ENCODE measurements around the gene MGAT3.

Gene MGAT3

GRCh38 chr22:39449708-39450107, 7.1 kb upstream of the MGAT3 start:
- no peak for DNase-seq

DNA sequence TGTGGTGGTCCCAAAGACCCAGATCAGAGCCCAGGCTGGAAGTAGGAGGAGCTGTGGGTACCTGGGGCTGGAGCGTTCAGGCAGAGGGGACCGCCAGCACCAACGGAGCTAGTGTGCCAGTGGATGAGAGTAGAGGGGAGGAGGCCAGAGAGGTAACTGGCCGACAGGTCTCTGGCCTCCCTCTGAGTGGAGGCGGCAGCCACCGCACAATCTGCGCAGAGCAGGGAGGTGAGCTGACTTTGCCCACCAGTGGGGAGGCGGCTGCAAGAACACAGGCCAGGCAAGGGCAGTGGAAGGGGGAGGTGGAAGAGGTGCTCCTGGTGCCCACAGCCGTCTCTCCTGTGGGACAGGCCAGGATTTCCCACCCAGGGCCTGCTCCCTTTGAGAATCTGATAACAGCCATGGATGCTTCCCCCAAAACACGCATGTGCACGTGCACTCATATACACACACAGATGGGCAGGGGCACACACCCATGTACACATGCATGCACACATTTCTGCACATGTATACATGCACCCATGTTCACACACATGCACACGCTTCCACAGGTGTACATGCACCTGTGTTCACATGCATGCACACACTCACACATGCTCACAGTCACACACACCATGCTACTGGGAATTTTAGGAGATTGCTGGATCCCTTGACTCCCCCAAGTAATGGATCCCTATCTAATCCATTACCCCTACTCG, 6.4 kb upstream of the MGAT3 start:
- DNase-seq: no peak

- no peak for DNase-seq
Measured at GRCh38 chr22:39452740-39453040, 4.1 kb upstream of the MGAT3 start.

DNA sequence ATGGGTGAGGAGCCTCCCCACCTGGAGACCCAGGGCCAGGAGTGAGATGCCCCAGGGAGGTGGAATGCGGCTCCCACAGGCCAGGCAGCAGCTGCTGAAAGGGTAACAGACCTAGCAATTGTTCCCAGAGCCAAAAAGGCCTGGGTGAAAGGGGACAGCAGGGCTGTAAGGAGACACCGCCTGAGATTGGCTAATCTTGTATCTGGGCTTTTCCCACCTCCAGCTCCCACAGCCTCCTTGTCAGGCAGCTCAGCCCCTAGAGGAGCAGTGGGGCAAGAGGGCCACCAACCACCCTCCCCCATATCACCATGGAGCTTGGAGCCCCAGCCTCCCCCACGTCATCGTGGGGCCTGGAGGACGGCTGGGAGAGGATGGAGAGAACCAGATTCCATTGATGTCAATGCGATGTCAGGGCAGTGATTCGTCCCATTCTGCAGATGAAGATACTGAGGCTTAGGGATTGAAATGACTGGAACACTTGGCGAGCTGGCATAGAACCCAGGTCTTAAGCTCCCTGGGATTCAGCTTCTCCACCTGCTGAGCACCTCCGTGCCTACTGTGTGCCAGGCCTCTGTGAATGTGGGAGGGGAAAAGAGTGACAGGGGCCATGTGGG, 2.9 kb upstream of the MGAT3 start:
- no peak for DNase-seq

GRCh38 chr22:39454385-39454871, 2.4 kb upstream of the MGAT3 start:
- no peak for DNase-seq

DNA sequence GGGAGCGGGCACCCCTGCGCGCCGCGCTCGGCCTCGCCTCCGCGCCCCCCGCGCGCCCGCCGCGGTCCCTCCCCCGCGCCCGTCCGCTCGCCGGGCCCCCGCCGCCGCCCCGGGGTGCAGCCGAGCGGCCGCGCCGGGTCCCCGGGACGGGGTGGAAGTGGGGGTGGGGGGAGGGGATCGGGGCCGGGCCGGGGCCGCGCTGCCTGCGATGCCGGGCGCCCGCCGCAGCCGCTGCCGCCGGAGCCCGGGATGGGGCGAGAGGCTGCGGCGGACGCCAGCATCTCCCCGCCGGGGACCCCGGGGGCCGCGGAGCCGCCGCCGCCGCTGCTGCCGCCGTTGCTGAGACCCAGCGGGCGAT, 365 bp downstream of the MGAT3 start:
- DNase-seq: no peak

- peak in 30 of 58 donors; percentile 15 to 66 (median 42) for DNase-seq
Measured at GRCh38 chr22:39457556-39458443, 988 bp downstream of the MGAT3 start.

GRCh38 chr22:39458444-39459083, 1.8 kb downstream of the MGAT3 start:
- DNase-seq: no peak

- no peak for DNase-seq
Measured at GRCh38 chr22:39459681-39460080, 2.9 kb downstream of the MGAT3 start.

DNA sequence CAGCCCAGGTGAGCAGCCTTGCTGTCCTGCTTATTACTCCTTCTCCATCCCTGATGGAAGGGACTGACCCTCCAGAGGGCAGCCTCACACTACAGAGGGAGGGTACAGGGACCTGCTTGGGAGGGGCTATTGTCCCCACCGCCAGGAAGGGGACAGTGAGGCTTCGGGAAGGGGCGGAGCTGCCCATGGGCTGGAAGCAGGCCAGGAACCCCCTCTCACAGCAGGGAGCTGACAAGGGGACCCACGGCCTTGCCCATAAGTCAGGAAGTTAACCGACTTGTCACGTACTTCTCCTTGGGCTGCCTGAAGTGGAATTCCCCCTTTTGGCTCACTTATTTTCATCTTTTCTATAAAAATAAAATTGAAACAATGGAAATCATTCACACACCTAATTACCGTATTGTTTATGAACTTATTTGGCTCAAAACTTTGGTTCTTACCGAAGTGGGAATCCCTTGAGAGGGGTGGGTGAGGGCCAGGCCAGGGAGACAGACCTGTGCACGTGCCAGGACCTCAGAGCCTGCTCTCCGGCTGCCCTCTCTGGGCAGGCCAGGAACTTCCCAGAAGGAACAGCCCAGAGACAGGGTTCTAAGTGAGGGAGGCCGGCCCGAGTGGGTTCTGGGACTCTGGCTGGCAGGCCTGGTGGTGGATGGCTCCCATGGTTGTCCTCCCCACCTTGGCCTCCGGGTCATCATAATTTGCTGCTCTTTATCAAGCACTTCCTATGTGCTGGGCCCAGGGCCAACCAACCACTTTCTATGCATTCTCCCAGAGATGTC, 5.8 kb downstream of the MGAT3 start:
- peak in 5 of 58 donors; percentile 17 to 54 (median 45) for DNase-seq

DNA sequence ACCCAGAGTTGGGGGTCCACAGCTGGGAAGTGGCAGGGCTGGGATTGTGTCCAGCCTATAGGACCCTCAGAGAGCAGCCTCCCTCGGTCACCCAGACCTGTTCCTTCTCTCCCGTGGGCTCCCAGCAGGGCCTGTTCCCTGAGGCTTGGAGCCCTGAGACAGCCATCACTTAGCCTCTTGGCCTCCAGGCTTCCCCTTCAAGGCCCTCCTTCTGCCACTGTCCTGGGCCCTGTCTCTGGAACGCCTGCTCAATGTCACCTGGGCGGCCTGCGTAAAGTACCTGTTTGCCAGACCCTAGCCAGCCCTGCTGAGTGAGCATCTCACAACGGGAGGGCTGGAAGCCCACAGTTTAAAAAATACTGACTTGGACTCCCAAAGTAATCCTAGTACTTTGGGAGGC, 6.5 kb downstream of the MGAT3 start:
- no peak for DNase-seq

GRCh38 chr22:39463931-39464390, 7.1 kb downstream of the MGAT3 start:
- peak in 54 of 58 donors; percentile 14 to 89 (median 72) for DNase-seq

DNA sequence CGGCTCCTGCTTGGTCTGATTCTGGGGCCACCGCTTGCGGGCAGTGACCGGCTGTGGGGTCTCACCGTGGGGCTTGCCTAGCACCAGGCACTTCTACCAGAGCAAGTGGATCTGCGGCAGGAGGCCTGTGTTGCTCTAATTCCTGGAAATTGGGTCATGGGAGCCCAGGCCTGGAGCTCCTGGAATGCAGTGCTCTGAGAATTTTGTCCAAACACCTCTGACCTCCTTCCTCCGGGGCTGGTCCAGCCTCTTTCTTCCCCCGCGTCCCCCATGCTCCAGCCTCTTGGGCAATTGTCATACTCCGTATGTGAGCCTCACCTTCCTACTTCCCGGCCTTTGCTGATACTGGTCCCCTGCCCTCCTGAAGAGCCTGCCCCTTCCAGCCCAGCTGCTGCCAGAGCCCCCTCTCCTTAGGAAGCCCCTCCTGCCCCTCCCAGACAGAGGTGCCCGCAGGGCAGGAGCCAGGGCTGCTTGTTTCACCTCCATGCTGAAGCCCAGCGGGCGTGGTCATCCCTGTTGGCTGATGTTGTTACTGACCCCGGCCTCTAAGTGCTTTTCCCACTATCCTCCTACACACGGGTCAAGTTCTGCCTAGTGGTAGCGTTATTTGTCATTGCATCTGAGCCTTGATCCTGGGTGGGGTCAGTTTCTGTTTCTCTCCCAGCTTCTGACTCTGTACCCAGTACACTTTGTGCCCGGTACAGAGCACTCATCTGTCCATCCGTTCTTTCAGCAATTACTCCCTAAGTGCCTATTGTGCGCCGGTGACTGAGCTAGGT, 9.6 kb downstream of the MGAT3 start:
- DNase-seq: peak in 3 of 58 donors; percentile 34 to 60 (median 48)

GRCh38 chr22:39467390-39467895, 10.6 kb downstream of the MGAT3 start:
- DNase-seq: no peak

DNA sequence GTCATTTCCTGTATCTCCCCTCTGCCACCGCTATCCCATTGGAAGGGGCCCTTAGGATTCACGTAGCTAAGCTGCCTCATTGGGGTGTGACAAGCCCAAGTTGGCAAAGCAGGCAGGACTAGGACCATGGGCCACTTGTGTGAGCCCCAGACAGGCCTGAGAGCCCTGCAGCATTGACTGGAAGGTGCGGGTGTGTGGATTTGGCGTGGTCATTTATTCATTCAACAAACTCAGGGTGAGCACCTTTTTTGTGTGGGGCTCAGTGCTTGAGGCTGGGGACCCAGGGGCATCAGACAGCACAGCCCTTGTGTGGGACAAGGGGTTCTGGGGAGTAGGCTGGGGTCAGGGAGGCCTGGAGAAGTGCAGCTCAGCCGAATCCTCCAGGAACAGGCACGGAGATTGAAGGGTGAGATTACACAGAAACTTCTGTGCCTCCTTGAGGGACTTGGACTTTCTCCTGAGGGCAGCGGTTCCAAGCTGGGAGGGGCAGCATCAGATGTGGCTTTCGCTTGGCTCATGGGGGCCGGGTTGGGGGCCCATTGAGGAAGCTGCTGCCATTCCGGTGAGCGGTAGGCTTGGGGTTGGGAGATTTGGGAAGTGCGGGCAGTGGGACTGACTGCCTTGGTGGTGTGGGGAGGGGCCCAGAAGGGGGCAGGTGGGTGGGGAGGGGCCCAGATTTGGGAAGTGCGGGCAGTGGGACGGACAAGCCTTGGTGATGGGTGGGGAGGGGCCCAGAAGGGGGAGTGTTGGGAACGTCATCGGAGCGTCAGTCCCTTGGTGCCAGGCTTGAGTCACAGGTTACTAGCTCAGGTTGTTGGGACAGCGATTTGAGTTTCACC, 11.9 kb downstream of the MGAT3 start:
- peak in 1 of 58 donors; percentile 44 for DNase-seq

- peak in 1 of 58 donors; percentile 44 for DNase-seq
Measured at GRCh38 chr22:39469326-39469680, 12.5 kb downstream of the MGAT3 start.

DNA sequence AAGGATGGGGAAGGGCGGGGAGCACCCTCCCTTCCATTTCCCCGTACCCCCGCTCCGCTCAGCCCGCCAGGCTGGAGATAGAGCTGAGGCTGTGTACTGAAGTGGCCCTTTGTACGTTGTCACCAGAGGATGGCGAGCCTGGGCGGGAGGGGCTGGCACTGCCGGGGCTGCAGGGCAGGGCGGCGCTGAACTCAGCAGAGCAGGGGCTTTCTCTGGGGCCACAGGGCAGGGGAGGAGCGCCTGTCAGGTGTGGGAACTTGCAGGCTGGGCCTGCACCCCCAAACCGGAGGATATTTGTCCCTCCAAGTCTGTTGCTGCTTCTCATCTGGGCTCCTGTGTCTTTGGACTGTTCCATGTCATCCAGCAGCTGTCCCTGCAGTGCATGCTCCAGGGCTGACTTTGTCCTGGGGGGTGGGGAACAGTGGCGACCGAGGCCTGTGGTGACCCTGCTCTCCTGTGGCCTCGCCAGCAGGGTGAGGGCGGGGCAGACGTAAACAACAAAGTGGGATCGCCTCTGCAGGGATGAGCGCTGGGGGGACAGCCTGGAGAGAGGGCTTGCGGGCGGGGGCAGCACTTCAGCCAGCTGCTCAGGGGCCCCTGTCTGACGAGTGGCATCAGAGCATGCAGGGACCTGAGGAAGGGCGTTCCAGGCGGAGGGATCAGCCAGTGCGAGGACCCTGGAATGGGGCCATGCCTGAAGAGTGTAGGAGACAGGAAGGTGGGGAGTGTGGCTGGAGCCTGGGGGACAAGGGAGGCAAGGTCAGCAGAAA, 13.1 kb downstream of the MGAT3 start:
- peak in 52 of 58 donors; percentile 26 to 91 (median 72) for DNase-seq
